GM12892 (cell line): ENCODE results near the gene UBE2H.

ENCODE experiments used
- POLR2A ChIP-seq: IDR thresholded peaks from 2 replicates; pipeline ENCODE4 v1.6.1; 2011; ENCODE audit warnings: low read depth, low read length, control low read depth
- TAF1 ChIP-seq: IDR thresholded peaks from 2 replicates; pipeline ENCODE4 v1.6.1; 2011; ENCODE audit warnings: low read depth, mild to moderate bottlenecking, control low read depth, low read length, borderline replicate concordance

GRCh38 chr7:129828989-129829736 lies 123.6 kb downstream of the UBE2H start:
- no peak for TF ChIP-seq TAF1
- peak; percentile 42 for TF ChIP-seq POLR2A
